Activated CD8-positive, alpha-beta T cell treated with anti-CD3 and anti-CD28 coated beads for 36 hours (primary cell): ENCODE measurements around the gene DTX4. TPM values are rescaled to one million over a fixed set of nuclear protein-coding genes. Genes with fewer than 3 reads are reported as not detected.

Experiments
- ATAC-seq: fragments of 200-7000 bp; cut with Tn5 transposase; one replicate; pipeline ENCODE4 v1.10.0; 2021; ENCODE audit warnings: mild to moderate bottlenecking, moderate library complexity
- CTCF ChIA-PET: fragments of 350-600 bp; sonication (Branson Sonifier 250); formaldehyde crosslinking; loops from one replicate; lab custom pipeline; 2021; ENCODE audit warnings: antibody characterized with exemption; lab: Charles Lee
- POLR2A ChIA-PET: fragments of 350-600 bp; sonication (Branson Sonifier 250); formaldehyde crosslinking; loops from one replicate; lab custom pipeline; 2021; ENCODE audit warnings: antibody characterized with exemption; lab: Charles Lee
- DNase-seq: peaks from one replicate; pipeline ENCODE4 v3.0.0-alpha.2; 2020
- H3K27ac Mint-ChIP-seq: one replicate; pipeline ENCODE4 v1.8.0; 2021; ENCODE audit warnings: mild to moderate bottlenecking, mixed read lengths
- H3K27me3 Mint-ChIP-seq: one replicate; pipeline ENCODE4 v1.8.0; 2021; ENCODE audit warnings: mixed read lengths
- H3K36me3 Mint-ChIP-seq: one replicate; pipeline ENCODE4 v1.8.0; 2021; ENCODE audit warnings: low read depth, mixed read lengths
- H3K4me1 Mint-ChIP-seq: one replicate; pipeline ENCODE4 v1.8.0; 2021; ENCODE audit warnings: low read depth, mixed read lengths
- H3K4me3 Mint-ChIP-seq: one replicate; pipeline ENCODE4 v1.8.0; 2021; ENCODE audit warnings: mild to moderate bottlenecking, moderate library complexity, mixed read lengths
- H3K9me3 Mint-ChIP-seq: one replicate; pipeline ENCODE4 v1.8.0; 2021; ENCODE audit warnings: mixed read lengths
- CTCF ChIP-seq: fragments of 200-600 bp; IDR thresholded peaks from one replicate; pipeline ENCODE4 v1.8.0; 2022; ENCODE audit warnings: antibody characterized with exemption, mild to moderate bottlenecking
- intact Hi-C: fragments of 100-400 bp; cut with micrococcal nuclease; formaldehyde crosslinking; loops from one replicate; pipeline ENCODE4 v1.10.0; 2022
- total RNA-seq, 2 experiments: library from RNA; stranded (reverse); gene quantifications; one replicate each; pipeline ENCODE4 v1.2.3, GENCODE V29; 2021

The DTX4 gene
- total RNA-seq, 2 experiments from 2014 or later, result 0.16 to 0.29 TPM

- DNase-seq (no peak), ATAC-seq (no peak)
- no peak overlapping the region for H3K4me3 Mint-ChIP-seq
- POLR2A ChIA-PET, result no interaction called here
- CTCF ChIA-PET, result interaction anchor here (1.5 to 9.8 kb wide), 4 partner anchors 18 to 47 kb away, joined by 5 to 72 read pairs (median 42); partner anchors contain the start of gene DTX4
- no peaks in the 10 kb centered on the region for H3K9me3 Mint-ChIP-seq
- intact Hi-C loops, result no loop called here
- H3K36me3 Mint-ChIP-seq, result no peaks in the 10 kb centered on the region
- H3K27me3 Mint-ChIP-seq, result peaks cover 5% of the 10 kb centered on the region
- TF ChIP-seq CTCF, result no peak
- peaks cover 36% of the 10 kb centered on the region for H3K4me1 Mint-ChIP-seq
- no peak overlapping the region for H3K27ac Mint-ChIP-seq
These were observed 32.8 kb downstream of the DTX4 start for GRCh38 chr11:59204746-59205145.

DNA sequence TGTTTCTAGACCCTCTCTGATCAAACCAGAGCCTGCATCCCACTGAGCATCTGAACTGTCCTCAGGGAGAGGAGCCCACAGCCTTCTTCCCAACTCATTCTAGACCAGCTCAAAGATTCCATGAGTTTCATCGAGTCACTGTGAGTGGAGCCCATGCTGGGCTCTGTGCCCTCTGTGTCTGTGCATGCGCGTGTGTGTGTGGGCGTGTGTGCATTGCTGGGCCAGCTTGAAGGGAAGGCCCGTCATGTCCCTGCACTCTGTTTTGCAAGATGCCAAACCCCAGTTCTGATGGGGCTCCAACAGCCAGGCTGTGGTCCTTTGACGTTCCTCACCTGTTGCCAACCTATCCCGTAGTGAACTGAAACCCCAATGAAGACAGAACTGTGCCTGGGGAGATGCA lies 33.7 kb downstream of the DTX4 start:
- ChIA-PET CTCF (interaction anchor here (1.4 to 9.8 kb wide), 7 partner anchors 12 to 59 kb away, joined by 3 to 59 read pairs (median 8); partner anchors contain the start of gene DTX4), POLR2A (no interaction called here)
- H3K4me1 Mint-ChIP-seq, result peaks cover 27% of the 10 kb centered on the region
- H3K36me3 Mint-ChIP-seq, result no peaks in the 10 kb centered on the region
- TF ChIP-seq CTCF, result no peak
- intact Hi-C loops, result no loop called here
- DNase-seq (no peak), ATAC-seq (no peak)
- H3K27ac Mint-ChIP-seq, result no peak overlapping the region
- peaks cover 6% of the 10 kb centered on the region for H3K27me3 Mint-ChIP-seq
- H3K4me3 Mint-ChIP-seq, result no peak overlapping the region
- H3K9me3 Mint-ChIP-seq, result no peaks in the 10 kb centered on the region

DNA sequence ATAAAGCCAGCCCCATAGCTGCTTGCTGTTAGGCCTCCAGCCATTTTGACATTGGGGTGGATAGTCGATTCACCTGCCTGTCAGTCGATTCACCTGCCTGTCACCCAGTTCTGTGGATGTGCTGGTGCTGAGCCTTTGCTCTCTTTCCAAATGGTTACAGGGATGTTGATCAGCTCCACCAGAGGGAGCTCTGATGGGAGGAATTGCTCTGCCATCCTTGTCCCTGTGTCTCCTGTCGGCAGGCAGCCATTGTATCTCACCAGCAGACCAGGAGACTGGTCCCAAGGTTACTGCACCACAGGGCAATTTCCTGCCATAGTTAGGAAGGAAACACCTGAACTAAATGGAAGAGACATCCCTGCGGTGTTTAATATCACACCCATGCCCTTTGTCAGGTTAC lies 34.7 kb downstream of the DTX4 start:
- Mint-ChIP-seq H3K27ac (no peak overlapping the region), H3K9me3 (no peaks in the 10 kb centered on the region), H3K27me3 (peaks cover 10% of the 10 kb centered on the region), H3K4me3 (no peak overlapping the region), H3K4me1 (peaks cover 26% of the 10 kb centered on the region), H3K36me3 (no peaks in the 10 kb centered on the region)
- TF ChIP-seq CTCF, result peak; percentile 53
- ATAC-seq (no peak), DNase-seq (peak; percentile 19)
- POLR2A ChIA-PET, result interaction anchor here (0.7 kb wide), 1 partner anchor 296 kb away, joined by 3 read pairs; no protein-coding TSS in a partner anchor
- intact Hi-C loops, result no loop called here
- CTCF ChIA-PET, result interaction anchor here (0.8 to 9.8 kb wide), 8 partner anchors 13 to 62 kb away, joined by 3 to 59 read pairs (median 8); partner anchors contain the start of gene DTX4

GRCh38 chr11:59207988-59208451 lies 36.1 kb downstream of the DTX4 start:
- ChIA-PET CTCF (interaction anchor here (0.9 to 9.8 kb wide), 2 partner anchors 9 to 21 kb away, joined by 3 to 59 read pairs; no protein-coding TSS in a partner anchor), POLR2A (no interaction called here)
- peaks cover 26% of the 10 kb centered on the region for H3K4me1 Mint-ChIP-seq
- DNase-seq, result peak; percentile 50
- peak; percentile 71 for TF ChIP-seq CTCF
- H3K36me3 Mint-ChIP-seq, result no peaks in the 10 kb centered on the region
- no peak overlapping the region for H3K4me3 Mint-ChIP-seq
- H3K9me3 Mint-ChIP-seq, result no peaks in the 10 kb centered on the region
- intact Hi-C loops, result loop anchor here (2.0 kb wide), 1 partner anchor 37 kb away; no protein-coding TSS in a partner anchor
- H3K27ac Mint-ChIP-seq, result peak overlapping the region; percentile 34
- H3K27me3 Mint-ChIP-seq, result peaks cover 11% of the 10 kb centered on the region
- ATAC-seq, result peak; percentile 84

- Mint-ChIP-seq H3K27ac (no peak overlapping the region), H3K4me1 (peaks cover 26% of the 10 kb centered on the region), H3K4me3 (no peak overlapping the region), H3K36me3 (no peaks in the 10 kb centered on the region), H3K9me3 (no peaks in the 10 kb centered on the region), H3K27me3 (peaks cover 11% of the 10 kb centered on the region)
- DNase-seq (peak; percentile 15), ATAC-seq (peak; percentile 64)
- CTCF ChIA-PET, result interaction anchor here (0.9 to 9.8 kb wide), 3 partner anchors 10 to 37 kb away, joined by 3 to 59 read pairs (median 16); partner anchors contain the start of gene DTX4
- TF ChIP-seq CTCF, result no peak
- POLR2A ChIA-PET, result no interaction called here
- intact Hi-C loops, result loop anchor here (2.0 kb wide), 1 partner anchor 38 kb away; no protein-coding TSS in a partner anchor
These were observed 37.0 kb downstream of the DTX4 start for GRCh38 chr11:59208956-59209355.
